Prostate gland (tissue), 2 donors: ENCODE data around the gene FGF5. TPM values are rescaled to one million over a fixed set of nuclear protein-coding genes. Genes with fewer than 3 reads are reported as not detected.

Experiments used
- DNase-seq: peaks from one replicate; pipeline ENCODE4 v3.0.0-alpha.2; 2019; ENCODE audit warnings: low spot score
- H3K27ac ChIP-seq, 2 donors: fragments of 200-600 bp; sonication (generic); 2 replicates each; pipeline ENCODE4 v1.5.1; 2017 to 2019
- H3K27me3 ChIP-seq: fragments of 200-600 bp; sonication (generic); replicated peaks from 2 replicates; pipeline ENCODE4 v1.5.1; 2019; ENCODE audit not compliant: insufficient read depth
- H3K36me3 ChIP-seq, 2 donors: fragments of 200-600 bp; sonication (generic); 1 replicate in 1 of 2; 2 replicates in 1 of 2; pipeline versions ENCODE4 v1.5.1 to v1.8.1; 2017 to 2019
- H3K4me1 ChIP-seq: fragments of 200-600 bp; sonication (generic); replicated peaks from 2 replicates; pipeline ENCODE4 v1.5.1; 2019
- H3K4me3 ChIP-seq, 2 donors: fragments of 200-600 bp; sonication (generic); 2 replicates each; pipeline ENCODE4 v1.5.1; 2017 to 2019
- H3K9me3 ChIP-seq: fragments of 200-600 bp; sonication (generic); 2 replicates; pipeline ENCODE4 v1.5.1; 2017
- POLR2A ChIP-seq: fragments of 450-650 bp; IDR thresholded peaks from one replicate; pipeline ENCODE4 v1.6.1; 2016; ENCODE audit warnings: antibody characterized with exemption, mild to moderate bottlenecking
- POLR2AphosphoS5 ChIP-seq: sonication (generic); formaldehyde crosslinking; IDR thresholded peaks from one replicate; pipeline ENCODE4 v1.6.1; 2017; ENCODE audit warnings: antibody characterized with exemption
- WGBS: methylation state at CpG from one replicate; pipeline ENCODE4 v1.1.5; 2018; 5-methylcytosine and 5-hydroxymethylcytosine counted together
- intact Hi-C: fragments of 100-400 bp; cut with DNase I; formaldehyde crosslinking; loops from one replicate; pipeline ENCODE4 v1.14.2; 2022
- total RNA-seq, 2 donors: library from RNA; depleted of rRNA; stranded (reverse); fragments of >200 nt; gene quantifications; one replicate each; pipeline ENCODE4 v1.1.0, GENCODE V29; 2016
- TF ChIP-seq, protein P1 (sequence below), 4 experiments: fragments of 200-600 bp in 2 of 4; fragments of 450-650 bp in 2 of 4; sonication (generic) in 2 of 4; IDR thresholded peaks; 1 replicate in 3 of 4; 2 replicates in 1 of 4; pipeline ENCODE4 v1.5.1; 2016 to 2019; ENCODE audit warnings: antibody characterized with exemption in 4 of 4, mild to moderate bottlenecking in 2 of 4, moderate library complexity in 2 of 4

FGF5 gene
- total RNA-seq, 2 donors from 2014 or later = not detected

DNA sequence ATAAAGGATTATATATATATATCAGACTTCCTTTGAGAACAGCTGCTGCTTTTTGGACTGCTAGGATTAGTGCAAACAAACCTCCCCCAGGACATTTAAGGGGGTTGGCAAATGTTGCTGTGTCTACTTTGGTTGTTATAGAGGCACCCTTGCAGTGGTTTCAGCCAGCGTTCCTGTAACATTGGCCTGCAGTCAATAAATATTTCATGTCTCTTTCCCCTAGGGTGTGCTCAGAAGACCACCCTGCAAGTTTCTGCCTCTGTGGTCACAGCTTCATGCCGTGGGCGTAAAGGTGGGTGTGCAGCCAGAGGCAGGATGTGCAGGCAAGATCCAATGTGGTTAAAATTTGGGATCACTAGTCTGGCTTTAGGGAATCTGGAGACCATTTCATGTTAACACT, 28.9 kb downstream of the FGF5 start:
- no peak overlapping the region for H3K4me3 ChIP-seq
- WGBS = 60% methylated on average over 3 of the region's 3 CpGs
- no peak for DNase-seq
- TF ChIP-seq POLR2AphosphoS5 (no peak), POLR2A (no peak)
- TF ChIP-seq, protein P1, sequence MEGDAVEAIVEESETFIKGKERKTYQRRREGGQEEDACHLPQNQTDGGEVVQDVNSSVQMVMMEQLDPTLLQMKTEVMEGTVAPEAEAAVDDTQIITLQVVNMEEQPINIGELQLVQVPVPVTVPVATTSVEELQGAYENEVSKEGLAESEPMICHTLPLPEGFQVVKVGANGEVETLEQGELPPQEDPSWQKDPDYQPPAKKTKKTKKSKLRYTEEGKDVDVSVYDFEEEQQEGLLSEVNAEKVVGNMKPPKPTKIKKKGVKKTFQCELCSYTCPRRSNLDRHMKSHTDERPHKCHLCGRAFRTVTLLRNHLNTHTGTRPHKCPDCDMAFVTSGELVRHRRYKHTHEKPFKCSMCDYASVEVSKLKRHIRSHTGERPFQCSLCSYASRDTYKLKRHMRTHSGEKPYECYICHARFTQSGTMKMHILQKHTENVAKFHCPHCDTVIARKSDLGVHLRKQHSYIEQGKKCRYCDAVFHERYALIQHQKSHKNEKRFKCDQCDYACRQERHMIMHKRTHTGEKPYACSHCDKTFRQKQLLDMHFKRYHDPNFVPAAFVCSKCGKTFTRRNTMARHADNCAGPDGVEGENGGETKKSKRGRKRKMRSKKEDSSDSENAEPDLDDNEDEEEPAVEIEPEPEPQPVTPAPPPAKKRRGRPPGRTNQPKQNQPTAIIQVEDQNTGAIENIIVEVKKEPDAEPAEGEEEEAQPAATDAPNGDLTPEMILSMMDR (IDR thresholded peaks at IDR 0.05) = no peak
- H3K4me1 ChIP-seq = no peaks in the 10 kb centered on the region
- no peaks in the 10 kb centered on the region for H3K9me3 ChIP-seq
- intact Hi-C loops = no loop called here
- no peak overlapping the region for H3K27ac ChIP-seq
- no peaks in the 10 kb centered on the region for H3K27me3 ChIP-seq
- H3K36me3 ChIP-seq = no peaks in the 10 kb centered on the region

DNA sequence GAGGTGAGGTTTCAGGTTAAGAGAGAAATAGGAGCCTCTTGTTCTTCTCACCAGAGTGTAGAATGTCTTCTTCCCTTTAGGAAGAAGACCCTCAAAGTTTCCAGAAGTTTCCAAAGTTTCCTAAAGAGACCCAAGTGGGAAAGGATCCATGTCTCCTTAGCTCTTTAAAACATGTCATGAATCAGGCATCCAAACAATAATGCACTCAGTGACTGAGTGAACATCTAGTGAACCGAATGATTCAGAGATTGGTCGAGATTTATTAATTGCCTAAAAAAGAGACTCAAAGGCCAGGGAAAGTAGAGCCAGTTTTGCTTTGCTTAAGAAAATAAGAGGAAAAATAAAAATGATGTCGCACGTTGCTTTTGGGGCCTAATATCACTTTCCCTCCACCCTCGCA, 29.4 kb downstream of the FGF5 start:
- TF ChIP-seq, protein P1 (IDR thresholded peaks at IDR 0.05) = no peak
- TF ChIP-seq POLR2AphosphoS5 (no peak), POLR2A (no peak)
- Histone ChIP-seq H3K36me3 (no peaks in the 10 kb centered on the region), H3K27me3 (no peaks in the 10 kb centered on the region), H3K27ac (no peak overlapping the region), H3K4me1 (no peaks in the 10 kb centered on the region), H3K9me3 (no peaks in the 10 kb centered on the region), H3K4me3 (no peak overlapping the region)
- intact Hi-C loops = no loop called here
- no peak for DNase-seq
- 89% methylated on average over 5 of the region's 5 CpGs for WGBS

DNA sequence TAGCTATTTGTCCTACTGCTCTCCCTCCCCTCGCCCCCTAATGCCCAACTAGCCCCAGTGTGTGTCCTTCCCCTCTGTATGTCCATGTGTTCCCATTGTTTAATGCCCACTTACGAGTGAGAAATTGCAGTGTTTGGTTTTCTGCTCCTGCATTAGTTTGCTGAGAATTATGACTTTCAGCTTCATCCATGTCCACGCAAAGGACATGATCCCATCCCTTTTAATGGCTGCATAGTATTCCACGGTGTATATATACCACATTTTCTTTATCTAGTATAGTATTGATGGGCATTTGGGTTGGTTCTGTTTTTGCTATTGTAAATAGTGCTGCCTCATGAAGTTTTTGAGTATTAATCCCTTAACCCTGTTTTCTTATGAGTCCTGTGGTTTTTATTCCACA, 35.4 kb downstream of the FGF5 start:
- H3K36me3 ChIP-seq = no peaks in the 10 kb centered on the region
- intact Hi-C loops = no loop called here
- no peak overlapping the region for H3K4me3 ChIP-seq
- no peaks in the 10 kb centered on the region for H3K9me3 ChIP-seq
- no peak for DNase-seq
- H3K27ac ChIP-seq = no peak overlapping the region
- TF ChIP-seq POLR2A (no peak), POLR2AphosphoS5 (no peak)
- TF ChIP-seq, protein P1 (IDR thresholded peaks at IDR 0.05) = no peak
- no peaks in the 10 kb centered on the region for H3K27me3 ChIP-seq
- H3K4me1 ChIP-seq = no peaks in the 10 kb centered on the region
- 62% methylated on average over 4 of the region's 4 CpGs for WGBS

DNA sequence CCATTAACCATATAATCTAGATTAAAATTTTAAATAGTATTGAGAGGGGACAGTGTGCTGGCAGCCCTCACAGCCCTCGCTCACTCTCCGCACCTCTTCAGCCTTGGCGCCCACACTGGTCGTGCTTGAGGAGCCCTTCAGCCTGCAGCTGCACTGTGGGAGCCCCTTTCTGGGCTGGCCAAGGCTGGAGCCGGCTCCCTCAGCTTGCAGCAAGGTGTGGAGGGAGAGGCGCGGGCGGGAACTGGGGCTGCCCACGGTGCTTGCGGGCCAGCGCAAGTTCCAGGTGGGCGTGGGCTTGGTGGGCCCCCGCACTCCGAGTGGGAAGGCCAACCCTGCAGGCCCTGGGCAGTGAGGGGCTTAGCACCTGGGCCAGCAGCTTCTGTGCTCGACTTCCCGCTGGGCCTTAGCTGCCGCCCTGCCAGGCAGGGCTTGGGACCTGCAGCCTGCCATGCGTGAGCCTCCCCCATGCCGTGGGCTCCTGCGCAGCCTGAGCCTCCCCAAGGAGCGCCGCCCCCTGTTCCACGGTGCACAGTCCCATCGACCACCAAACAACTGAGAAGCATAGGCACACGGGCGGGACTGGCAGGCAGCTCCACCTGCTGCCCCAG, 36.3 kb downstream of the FGF5 start:
- WGBS = 91% methylated on average over 24 of the region's 26 CpGs

DNA sequence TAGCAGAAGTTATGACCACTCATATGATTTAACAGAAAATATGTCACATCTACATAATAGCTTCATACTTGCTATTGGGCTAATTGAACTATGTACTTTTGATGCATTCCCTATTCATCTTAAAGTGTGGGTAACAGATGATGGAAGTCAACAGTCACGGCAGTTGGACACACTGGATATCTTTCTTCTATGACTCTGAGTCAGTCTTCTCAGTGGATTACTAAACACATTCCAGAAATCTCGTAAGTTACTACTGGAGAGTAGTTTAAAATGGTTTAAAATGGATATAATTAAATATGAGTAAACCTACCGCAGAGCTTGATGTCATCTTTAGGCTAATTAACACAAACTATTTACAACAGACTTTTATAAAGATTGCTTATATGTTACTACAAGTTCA, 39.0 kb downstream of the FGF5 start:
- H3K4me3 ChIP-seq = no peak overlapping the region
- intact Hi-C loops = no loop called here
- TF ChIP-seq POLR2A (no peak), POLR2AphosphoS5 (no peak)
- TF ChIP-seq, protein P1 (IDR thresholded peaks at IDR 0.05) = no peak
- no peaks in the 10 kb centered on the region for H3K9me3 ChIP-seq
- no peak for DNase-seq
- H3K27ac ChIP-seq = no peak overlapping the region
- no peaks in the 10 kb centered on the region for H3K36me3 ChIP-seq
- H3K27me3 ChIP-seq = peaks cover 3% of the 10 kb centered on the region
- H3K4me1 ChIP-seq = no peaks in the 10 kb centered on the region
- 86% methylated on average over 3 of the region's 3 CpGs for WGBS

More for the DNA sequence above, 36.3 kb downstream of the FGF5 start:
- TF ChIP-seq POLR2AphosphoS5 = no peak
- TF ChIP-seq POLR2A = no peak
- TF ChIP-seq, protein P1 (IDR thresholded peaks at IDR 0.05) = no peak
- intact Hi-C loops = no loop called here
- no peak for DNase-seq
- Histone ChIP-seq H3K27me3 (no peaks in the 10 kb centered on the region), H3K36me3 (no peaks in the 10 kb centered on the region), H3K27ac (no peak overlapping the region), H3K9me3 (no peaks in the 10 kb centered on the region), H3K4me3 (no peak overlapping the region), H3K4me1 (no peaks in the 10 kb centered on the region)
